Measurements from ENCODE around the gene E4F1.
"Not testable (repeated sequence)": the region's sequence is repeated elsewhere in the genome, so short reads cannot be mapped to it uniquely, and the experiment has no call there.

Gene E4F1

GRCh38 chr16:2244926-2245795 is 21.8 kb downstream of the E4F1 start:
- no peak for DNase-seq

- no peak for DNase-seq
Measured at GRCh38 chr16:2246301-2246885, 23.0 kb downstream of the E4F1 start.

- DNase-seq: peak; percentile 62
Measured at GRCh38 chr16:2250652-2251295, 27.4 kb downstream of the E4F1 start.

- peak; percentile 98 for DNase-seq
Measured at GRCh38 chr16:2251296-2252111, 28.1 kb downstream of the E4F1 start, which contains the start of gene ECI1. Gene ECI1 (minus strand): TSS chr16:2251587. CDS start chr16:2251566, 21 bp downstream.

GRCh38 chr16:2252806-2253148 is 29.4 kb downstream of the E4F1 start:
- no peak for DNase-seq

- DNase-seq: no peak
Measured at GRCh38 chr16:2253293-2253692, 29.9 kb downstream of the E4F1 start.

GRCh38 chr16:2256531-2257140 is 33.2 kb downstream of the E4F1 start:
- no peak for DNase-seq

GRCh38 chr16:2257726-2258125 is 34.3 kb downstream of the E4F1 start:
- DNase-seq: no peak

GRCh38 chr16:2258530-2258929 is 35.1 kb downstream of the E4F1 start:
- DNase-seq: not testable (repeated sequence)

- no peak for DNase-seq
Measured at GRCh38 chr16:2260250-2260649, 36.9 kb downstream of the E4F1 start.

- DNase-seq: not testable (repeated sequence)
Measured at GRCh38 chr16:2263026-2263425, 39.6 kb downstream of the E4F1 start.

GRCh38 chr16:2266887-2267286 is 43.5 kb downstream of the E4F1 start:
- peak; percentile 40 for DNase-seq

- DNase-seq: not testable (repeated sequence)
Measured at GRCh38 chr16:2267505-2267912, 44.1 kb downstream of the E4F1 start.

GRCh38 chr16:2267913-2268666 is 44.7 kb downstream of the E4F1 start, which contains the start of gene RNPS1:
Gene RNPS1 (minus strand): TSS chr16:2268126. CDS start chr16:2264643, 3,483 bp downstream.
- peak; percentile 97 for DNase-seq

- DNase-seq: no peak
Measured at GRCh38 chr16:2270070-2270462, 46.7 kb downstream of the E4F1 start.

- DNase-seq: no peak
Measured at GRCh38 chr16:2270588-2271470, 47.4 kb downstream of the E4F1 start.

- DNase-seq: no peak
Measured at GRCh38 chr16:2271848-2272461, 48.6 kb downstream of the E4F1 start.

- no peak for DNase-seq
Measured at GRCh38 chr16:2273484-2273883, 50.1 kb downstream of the E4F1 start.

GRCh38 chr16:2273931-2274330 is 50.5 kb downstream of the E4F1 start:
- no peak for DNase-seq
